Muscle of leg (tissue), 9 donors: Measurements from ENCODE around the gene IFT81. TPM values are rescaled to one million over a fixed set of nuclear protein-coding genes. Genes with fewer than 3 reads are reported as not detected.

Source experiments
- polyA plus RNA-seq, 8 donors: library from polyadenylated mRNA; unstranded; fragments of 120-200 nt; gene quantifications; one replicate each; pipeline versions ENCODE4 v1.2.1 to v1.2.3, GENCODE V29; 2013; ENCODE audit warnings: inconsistent platforms in 1 of 8, low replicate concordance in 1 of 8; ENCODE audit not compliant: insufficient read length in 8 of 8, insufficient read depth in 1 of 8
- total RNA-seq: library from RNA; stranded (reverse); fragments of 120-200 nt; gene quantifications from one replicate; pipeline ENCODE4 v1.2.4, GENCODE V29; 2013

The IFT81 gene
- total and polyA plus RNA-seq, 9 donors, result 14.0 to 19.9 (median 17.7) TPM

Other genes starting within 250 kb of the IFT81 start
- 22.4 TPM for gene GLTP, start 243.8 kb upstream of the IFT81 start, total RNA-seq
- gene GLTP, start 243.8 kb upstream of the IFT81 start, polyA plus RNA-seq, result 10 to 100 TPM; 17.9 to 34.2 (median 21.9) TPM
- gene TCHP, start 224.1 kb upstream of the IFT81 start, total RNA-seq, result 9.9 TPM
- gene TCHP, start 224.1 kb upstream of the IFT81 start, polyA plus RNA-seq, result 10 to 100 TPM; 21.0 to 27.0 (median 24.0) TPM
- 37.1 TPM for gene GIT2, start 128.0 kb upstream of the IFT81 start, total RNA-seq
- gene GIT2, start 128.0 kb upstream of the IFT81 start, polyA plus RNA-seq, result 10 to 100 TPM; 40.2 to 63.0 (median 47.3) TPM
- 48.6 TPM for gene ANKRD13A, start 124.9 kb upstream of the IFT81 start, total RNA-seq
- 10 to 100 TPM; 34.5 to 56.2 (median 39.9) TPM for gene ANKRD13A, start 124.9 kb upstream of the IFT81 start, polyA plus RNA-seq
- 26.3 TPM for gene C12orf76, start 75.8 kb upstream of the IFT81 start, total RNA-seq
- 10 to 100 TPM; 18.8 to 30.2 (median 23.9) TPM for gene C12orf76, start 75.8 kb upstream of the IFT81 start, polyA plus RNA-seq
- 312 TPM for gene ATP2A2, start 156.9 kb downstream of the IFT81 start, total RNA-seq
- 100 to 1,000 TPM; 436 to 712 (median 589) TPM for gene ATP2A2, start 156.9 kb downstream of the IFT81 start, polyA plus RNA-seq